ENCODE measurements around the gene ATXN7. TPM values are rescaled to one million over a fixed set of nuclear protein-coding genes. Genes with fewer than 3 reads are reported as not detected.
A peak's percentile ranks its signal among the peaks of the same experiment; 100 is the strongest.

The ATXN7 gene
- total and polyA plus RNA-seq, 2 of the 13 experiments (the other 11 are each of a cell fraction or from before 2014, with no cell fraction given) = 13.8 to 20.0 TPM

GRCh38 chr3:63967675-63968611 is 104.3 kb downstream of the ATXN7 start (continued):
- TF ChIP-seq ZNF276 (CRISPR knock-in tag; IDR thresholded peaks at IDR 0.05; ENCODE audit: low read depth) = no peak
- no peak for TF ChIP-seq TEAD2 (CRISPR knock-in tag; IDR thresholded peaks at IDR 0.05)
- no peak for TF ChIP-seq RARA (CRISPR knock-in tag; IDR thresholded peaks at IDR 0.05)
- no peak for TF ChIP-seq HIC2 (CRISPR knock-in tag; IDR thresholded peaks at IDR 0.05; ENCODE audit: low read depth)
- TF ChIP-seq BCLAF1 (IDR thresholded peaks at IDR 0.05) = no peak
- no peak for TF ChIP-seq ZNF383 (CRISPR knock-in tag; IDR thresholded peaks at IDR 0.05; ENCODE audit: borderline replicate concordance)
- TF ChIP-seq ZNF672 (CRISPR knock-in tag; IDR thresholded peaks at IDR 0.05) = no peak
- TF ChIP-seq ZNF766 (CRISPR knock-in tag; IDR thresholded peaks at IDR 0.05; ENCODE audit: borderline replicate concordance) = no peak
- TF ChIP-seq ZNF512 (CRISPR knock-in tag; IDR thresholded peaks at IDR 0.05) = no peak
- no peak for TF ChIP-seq ZNF564 (CRISPR knock-in tag; IDR thresholded peaks at IDR 0.05)
- no peak for TF ChIP-seq ZBTB14 (CRISPR knock-in tag; IDR thresholded peaks at IDR 0.05)
- TF ChIP-seq NR2F1 (CRISPR knock-in tag; IDR thresholded peaks at IDR 0.05) = no peak
- no peak for TF ChIP-seq FOSL1 (CRISPR knock-in tag; IDR thresholded peaks at IDR 0.05; ENCODE audit: borderline replicate concordance)
- no peak for TF ChIP-seq ZNF263 (CRISPR knock-in tag; IDR thresholded peaks at IDR 0.05)
- no peak for TF ChIP-seq DNMT3B (CRISPR knock-in tag; conservative IDR thresholded peaks at IDR 0.05)
- TF ChIP-seq SATB2 (CRISPR knock-in tag; IDR thresholded peaks at IDR 0.05) = 0 out of 2 replicates have a peak, but pooled peaks have one; percentile 41
- TF ChIP-seq POGK (CRISPR knock-in tag; conservative IDR thresholded peaks at IDR 0.05) = peak; percentile 50; the same call in 1 of the 2 replicates

Measured in HepG2 (cell line).